GM10266 (cell line): ENCODE measurements around the gene RRAGA.
A peak's percentile ranks its signal among the peaks of the same experiment; 100 is the strongest.

Source experiments
- DNase-seq: peaks from one replicate; pipeline ENCODE4 v3.0.0; 2012; ENCODE audit errors: extremely low spot score
- TF ChIP-seq, protein P1 (sequence below): IDR thresholded peaks from 2 replicates; pipeline ENCODE4 v1.5.1; 2012; ENCODE audit warnings: mild to moderate bottlenecking, low read depth; ENCODE audit not compliant: control insufficient read depth, insufficient read depth; ENCODE audit errors: missing control alignments

The RRAGA gene

DNA sequence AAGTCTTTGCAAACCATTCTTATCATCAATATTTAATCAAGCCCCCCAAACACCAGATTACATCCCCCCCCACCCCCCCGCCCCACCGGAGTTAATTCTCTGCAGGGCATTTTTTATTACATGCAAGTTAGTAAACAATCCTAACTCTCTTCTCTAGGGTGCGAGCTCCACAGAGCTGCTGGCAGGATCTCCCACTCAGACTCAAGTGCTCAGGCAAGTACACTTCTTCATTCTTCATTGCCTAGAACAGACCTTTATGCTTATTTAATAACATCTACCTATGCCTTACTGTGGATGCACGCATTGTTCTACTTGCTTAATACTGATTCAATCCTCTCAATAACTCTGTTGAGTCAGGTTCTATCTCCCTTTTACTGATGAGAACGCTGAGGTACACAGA is 26.1 kb upstream of the RRAGA start:
- TF ChIP-seq, protein P1, sequence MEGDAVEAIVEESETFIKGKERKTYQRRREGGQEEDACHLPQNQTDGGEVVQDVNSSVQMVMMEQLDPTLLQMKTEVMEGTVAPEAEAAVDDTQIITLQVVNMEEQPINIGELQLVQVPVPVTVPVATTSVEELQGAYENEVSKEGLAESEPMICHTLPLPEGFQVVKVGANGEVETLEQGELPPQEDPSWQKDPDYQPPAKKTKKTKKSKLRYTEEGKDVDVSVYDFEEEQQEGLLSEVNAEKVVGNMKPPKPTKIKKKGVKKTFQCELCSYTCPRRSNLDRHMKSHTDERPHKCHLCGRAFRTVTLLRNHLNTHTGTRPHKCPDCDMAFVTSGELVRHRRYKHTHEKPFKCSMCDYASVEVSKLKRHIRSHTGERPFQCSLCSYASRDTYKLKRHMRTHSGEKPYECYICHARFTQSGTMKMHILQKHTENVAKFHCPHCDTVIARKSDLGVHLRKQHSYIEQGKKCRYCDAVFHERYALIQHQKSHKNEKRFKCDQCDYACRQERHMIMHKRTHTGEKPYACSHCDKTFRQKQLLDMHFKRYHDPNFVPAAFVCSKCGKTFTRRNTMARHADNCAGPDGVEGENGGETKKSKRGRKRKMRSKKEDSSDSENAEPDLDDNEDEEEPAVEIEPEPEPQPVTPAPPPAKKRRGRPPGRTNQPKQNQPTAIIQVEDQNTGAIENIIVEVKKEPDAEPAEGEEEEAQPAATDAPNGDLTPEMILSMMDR: no peak
- DNase-seq: no peak

DNA sequence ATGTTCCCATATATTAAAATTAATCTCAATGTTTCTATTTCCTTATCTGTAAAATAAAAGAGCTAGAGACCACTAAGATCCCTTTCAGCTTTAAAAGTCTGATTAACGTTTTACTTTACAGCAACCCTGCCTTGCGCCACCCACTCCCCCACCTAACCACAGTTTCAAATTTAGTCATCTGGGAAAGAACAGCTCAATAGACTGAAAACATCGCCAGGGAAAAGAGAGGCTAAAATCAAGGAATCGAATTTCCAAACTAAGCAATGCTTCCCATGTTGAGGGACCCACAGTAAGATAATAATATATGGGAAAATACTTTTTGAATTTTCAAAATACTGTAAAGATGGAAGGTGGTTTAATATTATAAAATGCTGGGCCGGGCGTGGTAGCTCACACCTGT is 22.9 kb upstream of the RRAGA start:
- TF ChIP-seq, protein P1: no peak
- no peak for DNase-seq

DNA sequence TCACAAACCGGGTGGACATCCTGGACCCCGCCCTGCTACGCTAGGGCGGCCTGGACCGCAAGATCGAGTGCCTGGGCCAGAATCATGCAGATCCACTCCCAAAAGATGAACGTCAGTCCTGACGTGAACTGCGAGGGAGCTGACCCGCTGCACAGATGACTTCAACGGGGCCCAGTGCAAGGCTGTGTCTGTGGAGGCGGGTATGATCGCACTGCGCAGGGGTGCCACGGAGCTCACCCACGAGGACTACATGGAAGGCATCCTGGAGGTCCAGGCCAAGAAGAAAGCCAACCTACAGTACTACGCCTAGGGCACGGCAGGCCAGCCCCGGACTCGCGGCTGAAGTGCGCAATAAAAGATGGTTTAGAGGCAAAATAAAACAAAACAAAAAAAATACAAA is 21.4 kb upstream of the RRAGA start:
- TF ChIP-seq, protein P1: no peak
- no peak for DNase-seq

DNA sequence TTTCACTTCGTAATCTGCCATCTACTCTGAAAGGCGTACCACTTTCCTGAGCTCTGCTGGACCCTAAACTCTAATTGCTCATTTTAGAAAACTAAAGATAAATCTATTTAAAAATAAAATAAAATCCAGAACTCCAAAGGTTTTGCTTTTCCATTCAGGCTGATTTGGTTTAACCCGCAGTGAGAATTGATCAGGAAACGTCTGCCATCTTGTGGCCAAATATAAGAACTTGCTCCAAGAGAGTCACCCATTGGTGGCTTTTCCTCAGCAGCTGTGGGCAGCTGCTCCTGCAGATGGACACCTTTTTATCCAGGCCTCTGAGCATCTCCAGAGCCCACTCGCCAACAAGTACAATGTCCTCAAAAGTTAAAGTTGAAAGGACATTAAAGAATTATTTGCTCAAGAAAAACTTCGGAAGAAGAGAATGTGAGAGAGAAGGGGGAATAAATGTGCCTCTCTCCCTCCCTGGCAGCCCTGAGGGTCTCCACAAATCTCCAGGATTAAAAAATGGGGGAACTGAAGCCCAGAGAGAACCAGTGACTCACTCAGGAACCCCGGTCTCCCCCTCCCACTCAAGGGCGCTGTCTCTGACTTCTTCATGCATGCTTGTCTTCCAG is 20.3 kb upstream of the RRAGA start:
- TF ChIP-seq, protein P1: peak; percentile 68

DNA sequence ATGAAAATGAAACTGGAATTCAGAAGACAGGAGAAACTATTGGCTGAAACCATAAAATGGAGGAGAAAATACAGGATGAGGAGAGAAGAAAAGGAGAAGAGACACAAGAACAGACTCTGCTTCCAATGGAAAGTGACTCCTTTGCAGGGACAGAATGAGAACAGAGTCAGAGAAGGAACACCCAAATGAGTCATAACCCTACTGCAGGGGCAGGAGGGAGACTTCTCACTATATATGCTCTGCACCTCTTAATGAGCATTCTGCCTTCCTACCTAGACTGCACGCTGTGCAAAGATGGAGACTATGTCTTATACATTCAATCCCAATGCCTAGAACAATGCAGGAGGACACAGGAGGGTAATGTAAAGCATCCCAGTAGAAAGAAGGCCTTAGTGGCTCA is 18.3 kb upstream of the RRAGA start:
- TF ChIP-seq, protein P1: no peak
- DNase-seq: no peak

More for the DNA sequence above, 20.3 kb upstream of the RRAGA start:
- DNase-seq: peak; percentile 79

DNA sequence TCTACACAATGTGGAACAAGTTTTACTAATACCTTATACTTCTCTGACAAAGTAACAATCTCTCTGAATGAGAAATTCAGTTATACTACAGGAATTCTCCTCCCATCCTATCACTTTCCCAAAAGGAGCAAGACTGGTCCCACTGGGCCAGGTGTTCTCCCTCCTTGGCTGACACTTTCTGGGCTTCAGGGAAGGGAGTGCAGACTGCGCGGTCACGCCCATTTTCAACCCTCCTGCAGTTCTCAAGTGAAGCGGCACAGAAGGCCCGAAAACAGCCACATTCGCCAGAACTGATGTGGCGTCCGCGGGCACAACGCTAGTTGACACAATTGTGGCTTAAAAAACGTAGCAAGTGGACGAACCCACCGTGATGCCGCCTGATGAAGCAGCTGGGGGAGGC is 16.8 kb upstream of the RRAGA start:
- no peak for DNase-seq
- TF ChIP-seq, protein P1: no peak

DNA sequence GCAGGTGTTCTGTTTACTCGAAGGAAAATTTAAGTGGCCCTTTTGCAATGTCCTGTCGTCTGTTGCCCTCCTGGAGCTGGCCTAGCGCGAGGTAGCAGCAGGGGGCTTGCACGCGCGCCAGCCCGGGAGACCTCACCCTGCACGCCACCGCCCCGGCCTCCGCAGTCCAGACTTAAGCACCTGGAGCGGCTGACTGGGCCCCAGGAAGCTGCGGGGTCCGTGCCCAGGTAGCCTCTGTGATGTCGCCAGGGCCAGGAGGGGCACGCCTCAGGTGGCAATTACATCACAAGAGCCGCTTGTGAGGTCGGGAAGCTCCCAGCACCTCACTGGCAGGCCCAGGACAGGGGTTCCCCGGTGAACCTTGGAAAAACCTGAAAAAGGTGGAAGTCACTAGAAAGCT is 16.2 kb upstream of the RRAGA start, which contains the start of gene SAXO1:
TSS of gene SAXO1 (minus strand) at position 195 of the 400 bp plus-strand sequence. CDS start 301 bp downstream, outside the sequence.
- DNase-seq: no peak

More for the DNA sequence above, 16.2 kb upstream of the RRAGA start, which contains the start of gene SAXO1:
- TF ChIP-seq, protein P1: no peak
